Activated T-cell treated with anti-CD3 and anti-CD28 coated beads for 1 hour (primary cell): Measurements from ENCODE around the gene FASN.
A peak's percentile ranks its signal among the peaks of the same experiment; 100 is the strongest.

Experiments used
- DNase-seq: peaks from one replicate; pipeline ENCODE4 v3.0.0-alpha.2; 2020; ENCODE audit warnings: low read depth

The FASN gene

GRCh38 chr17:82076018-82076784, 21.8 kb downstream of the FASN start:
- no peak for DNase-seq

DNA sequence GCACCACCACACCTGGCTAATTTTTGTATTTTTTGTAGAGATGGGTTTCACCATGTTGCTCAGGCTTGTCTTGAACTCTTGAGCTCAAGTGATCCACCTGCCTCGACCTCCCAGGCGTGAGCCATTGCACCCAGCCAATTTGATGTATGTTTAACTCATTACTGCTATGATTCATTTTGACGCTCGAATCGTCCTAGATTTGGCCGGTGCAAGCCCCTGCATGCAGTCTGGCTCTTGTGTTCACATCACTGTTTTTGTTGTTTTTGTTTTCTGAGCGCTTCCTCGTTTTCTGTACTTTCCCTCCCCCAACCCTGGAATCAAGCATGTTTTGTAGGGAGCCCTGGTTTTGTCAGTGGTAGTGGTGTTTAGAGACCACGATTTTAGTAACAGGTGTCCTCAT, 24.6 kb downstream of the FASN start:
- no peak for DNase-seq

- no peak for DNase-seq
Observed at GRCh38 chr17:82072827-82073226, 25.2 kb downstream of the FASN start.

DNA sequence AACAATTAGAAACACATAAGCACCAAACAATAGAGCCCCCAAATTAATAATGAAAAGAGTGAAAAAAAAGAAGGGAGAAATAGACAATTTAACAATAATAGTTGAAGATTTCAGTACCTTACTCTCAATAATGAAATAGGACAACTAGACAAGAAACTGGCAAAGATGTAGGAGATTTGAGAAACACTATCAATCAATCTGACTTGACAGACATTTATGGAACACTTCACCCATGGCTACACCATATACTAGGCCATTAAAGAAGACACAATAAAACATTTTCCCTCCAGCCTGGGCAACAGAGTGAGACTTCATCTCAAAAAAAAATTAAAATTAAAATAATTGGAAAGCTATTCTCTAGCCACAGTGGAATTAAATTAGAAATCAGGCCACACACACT, 27.4 kb downstream of the FASN start:
- DNase-seq, result no peak

DNA sequence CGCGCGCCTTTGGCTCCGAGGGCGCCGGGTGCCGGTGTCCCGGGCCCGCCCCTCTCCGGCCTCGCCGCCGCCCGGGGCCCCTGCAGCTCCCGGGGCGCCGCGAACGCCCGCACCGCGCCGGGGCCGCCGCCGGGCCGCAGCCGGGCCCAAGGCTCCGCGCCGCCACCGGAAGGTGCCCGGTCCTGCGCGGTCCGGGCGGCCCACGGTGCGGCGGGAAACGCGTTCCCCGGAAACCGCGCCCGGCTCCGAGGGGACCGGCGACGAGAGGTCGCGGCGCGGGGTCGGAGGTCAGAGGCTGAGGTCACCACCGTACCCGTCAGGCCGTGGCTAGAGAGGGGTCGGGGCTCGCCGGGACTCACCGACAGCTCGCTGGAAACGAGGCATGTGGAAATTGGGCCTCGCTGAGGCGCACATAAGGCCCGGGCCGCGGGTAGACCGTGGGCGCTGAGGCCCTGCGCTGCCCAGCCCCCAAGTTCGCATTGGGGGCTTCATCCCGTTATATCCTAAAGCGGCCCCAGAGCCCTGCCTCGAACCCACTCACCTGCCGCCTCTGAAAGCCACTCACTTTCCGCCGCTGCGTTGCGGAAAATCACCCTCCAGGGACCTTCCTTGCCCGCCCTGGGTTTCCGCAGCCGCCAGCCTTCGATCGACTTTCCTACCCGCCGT, 32.3 kb downstream of the FASN start, which contains the start of gene DUS1L:
DUS1L (minus strand) TSS at position 167 of the 666 bp plus-strand sequence. CDS start 745 bp downstream, outside the sequence.
- DNase-seq, result peak; percentile 66

GRCh38 chr17:82065193-82065637, 32.8 kb downstream of the FASN start:
- no peak for DNase-seq

DNA sequence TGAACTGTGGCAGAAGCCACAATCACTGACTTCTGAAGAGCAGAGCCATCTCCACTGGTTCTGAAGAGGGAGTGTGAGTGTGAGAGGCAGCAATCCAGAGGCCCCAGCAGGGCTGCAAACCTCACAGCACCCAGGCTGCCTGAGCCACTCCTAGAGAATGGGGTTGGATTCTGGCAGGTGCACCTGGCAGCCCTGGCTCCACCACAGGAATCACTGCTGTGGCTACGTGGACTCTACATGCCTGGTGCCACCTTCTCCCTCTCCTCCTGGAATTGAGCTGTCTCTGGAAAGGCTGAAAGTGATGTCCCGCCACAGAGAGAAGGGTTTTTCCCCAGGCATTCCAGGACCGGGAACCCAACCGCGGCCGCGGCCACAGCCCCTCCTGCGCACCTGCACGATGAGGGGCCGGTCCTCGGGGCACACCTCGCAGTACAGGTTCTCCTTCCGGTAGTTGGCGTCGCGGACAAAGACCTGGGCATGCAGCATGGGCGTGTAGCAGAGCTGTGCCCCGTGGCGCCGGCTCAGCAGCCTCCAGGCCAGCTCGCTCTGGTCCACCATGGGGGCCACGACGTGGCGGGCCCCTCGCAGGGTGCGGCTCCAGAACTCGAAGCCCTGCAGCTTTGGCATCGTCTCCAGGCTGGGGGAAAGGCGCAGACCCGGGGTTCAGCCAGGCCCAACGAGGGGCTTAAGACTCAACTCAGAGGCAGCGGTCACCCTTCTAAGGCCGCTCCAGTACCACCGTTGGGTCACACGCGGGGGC, 33.4 kb downstream of the FASN start:
- DNase-seq, result no peak

GRCh38 chr17:82063424-82064415, 34.3 kb downstream of the FASN start:
- DNase-seq, result no peak

DNA sequence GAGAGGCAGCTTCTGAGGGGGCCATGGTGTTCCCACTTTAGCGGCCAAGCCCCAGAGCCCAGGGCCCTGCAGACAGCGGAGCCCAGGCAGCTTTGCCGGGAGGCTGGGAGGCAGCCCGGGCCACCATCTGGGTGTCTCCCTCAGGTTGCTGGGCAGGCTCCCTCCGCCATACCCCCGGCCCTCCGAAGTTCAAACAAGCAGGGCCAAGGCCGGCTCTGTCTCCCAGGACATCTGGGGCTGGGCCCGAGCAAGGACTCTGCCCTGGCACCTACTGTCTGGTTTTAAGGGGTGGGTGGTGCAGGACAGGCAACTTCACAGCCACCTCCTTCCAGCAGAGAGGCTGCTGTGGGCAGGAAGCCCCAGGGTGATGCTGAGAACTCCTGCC, 35.1 kb downstream of the FASN start:
- DNase-seq, result no peak

GRCh38 chr17:82062076-82062983, 35.7 kb downstream of the FASN start:
- DNase-seq, result no peak

- DNase-seq, result no peak
Observed at GRCh38 chr17:82061047-82061925, 36.8 kb downstream of the FASN start.

DNA sequence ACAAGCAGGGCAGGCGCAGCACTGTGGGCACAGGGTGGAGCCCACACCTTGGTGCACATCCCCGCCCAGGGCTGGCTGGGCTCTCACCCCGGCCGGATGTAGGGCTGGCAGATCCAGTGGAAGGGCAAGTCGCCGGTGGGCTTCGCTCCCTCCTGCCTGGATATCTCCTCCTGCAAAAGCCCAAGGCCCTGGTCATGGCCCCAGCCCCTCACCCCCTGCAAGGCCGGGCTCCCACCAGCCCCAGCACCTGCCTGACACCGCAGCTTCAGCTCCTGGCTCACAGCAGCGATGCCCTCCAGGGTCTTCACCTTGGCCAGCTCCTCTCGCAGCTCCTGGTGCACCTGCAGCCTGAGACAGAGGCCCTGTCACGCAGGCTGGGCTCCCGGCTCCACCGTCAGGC, 37.4 kb downstream of the FASN start:
- no peak for DNase-seq

DNA sequence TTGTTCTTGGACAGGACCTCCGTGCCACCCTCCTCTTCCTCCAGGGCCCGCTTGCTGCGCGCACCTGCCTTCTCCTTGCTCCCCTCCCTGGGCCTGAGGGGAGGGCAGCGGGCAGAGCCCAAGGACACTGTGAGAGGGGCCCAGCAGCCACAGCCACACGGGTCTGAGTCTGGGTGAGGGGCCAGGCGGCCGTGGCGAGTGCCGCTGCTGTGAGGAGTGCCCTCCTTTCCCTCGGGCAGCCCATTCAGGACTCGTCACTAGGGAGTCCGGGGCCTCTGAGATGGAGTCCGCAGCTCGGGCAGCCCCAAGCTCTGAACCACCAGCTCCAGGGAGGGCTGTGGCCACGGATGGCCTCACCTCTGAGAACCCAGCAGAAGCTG, 38.0 kb downstream of the FASN start:
- DNase-seq, result no peak

DNA sequence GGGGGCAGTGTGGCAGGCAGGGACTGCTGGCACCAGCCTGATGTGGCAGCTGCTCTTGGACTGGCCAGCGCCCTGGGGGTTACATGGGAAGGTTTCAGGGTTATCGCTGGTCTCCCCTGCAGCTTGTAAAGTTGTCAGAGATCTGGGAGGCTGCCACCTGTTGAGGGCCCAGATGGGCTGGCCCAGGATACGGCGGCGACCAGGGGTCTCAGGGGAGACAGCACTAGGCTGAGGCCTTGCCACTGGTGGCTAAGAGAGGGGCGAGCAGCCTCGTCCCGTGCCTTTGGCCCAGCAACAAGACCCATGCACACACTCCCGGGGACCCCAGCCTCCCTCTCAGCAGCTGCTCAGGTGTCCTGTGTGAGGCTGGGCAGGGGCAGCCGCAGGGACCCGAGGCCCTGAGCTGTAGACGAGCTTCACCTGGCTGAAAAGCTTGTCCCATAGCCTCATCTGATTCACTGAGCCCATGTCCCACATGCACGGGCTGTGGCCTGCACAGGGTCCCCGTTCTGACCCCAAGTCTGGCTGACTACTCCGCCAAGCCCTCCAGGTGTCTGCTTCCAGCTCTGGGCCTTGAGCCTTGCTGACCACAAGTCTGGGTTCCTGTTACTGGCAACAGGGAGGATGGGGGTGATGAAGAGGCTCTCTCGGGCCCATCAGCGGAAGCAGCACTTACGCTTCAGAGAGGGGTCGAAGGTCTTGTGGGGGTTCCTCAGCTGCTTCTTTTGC, 38.6 kb downstream of the FASN start:
- DNase-seq, result no peak

DNA sequence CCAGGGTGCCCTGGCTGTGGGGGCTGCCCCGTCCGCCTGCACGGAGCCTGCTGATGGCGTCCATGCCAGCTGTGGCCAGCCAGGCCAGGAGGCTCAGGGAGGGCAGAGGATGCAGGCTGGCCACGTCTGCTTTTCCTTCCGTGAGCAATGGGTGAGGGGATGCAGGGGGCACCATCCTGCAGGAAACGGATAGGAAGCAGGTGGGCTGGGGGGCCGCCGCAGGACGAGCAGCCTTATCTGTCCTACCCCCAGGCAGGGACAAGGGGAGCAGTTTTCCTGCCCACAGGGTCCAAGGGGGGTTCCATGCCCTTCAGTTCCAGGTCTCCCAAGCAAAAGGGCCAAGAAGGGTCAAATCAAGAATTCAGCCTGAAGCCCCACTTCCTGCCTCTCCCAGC, 39.2 kb downstream of the FASN start:
- no peak for DNase-seq

DNA sequence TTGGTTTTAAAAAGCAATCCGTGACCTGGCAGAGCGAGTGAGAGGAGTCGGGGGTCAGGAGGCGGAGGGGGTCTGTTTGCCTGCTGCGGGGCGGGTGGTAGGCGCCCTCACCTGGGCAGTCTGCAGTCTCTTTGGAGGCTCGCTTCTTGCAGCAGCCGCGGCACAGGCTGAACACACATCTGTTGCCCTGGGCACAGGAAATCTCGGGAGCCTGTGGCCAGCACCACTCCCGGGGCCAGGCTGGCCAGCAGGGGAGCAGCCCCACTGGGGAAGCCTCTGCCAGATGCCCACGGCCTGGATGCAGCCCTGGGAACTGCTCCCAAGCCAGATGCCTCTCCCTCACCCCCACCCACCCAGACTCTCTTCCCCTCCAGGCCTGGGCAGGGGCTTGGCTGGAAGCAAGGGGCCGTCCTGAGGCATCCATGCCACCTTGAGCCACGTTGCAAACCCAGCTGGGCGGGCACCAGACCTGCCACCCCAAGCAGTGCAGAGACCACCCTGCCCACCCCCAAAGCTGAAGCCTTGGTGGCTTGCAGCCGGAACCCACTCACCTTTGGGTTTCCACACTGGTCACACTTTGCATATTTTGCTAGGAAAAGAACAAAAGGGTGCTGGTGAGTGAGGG, 39.7 kb downstream of the FASN start:
- no peak for DNase-seq

DNA sequence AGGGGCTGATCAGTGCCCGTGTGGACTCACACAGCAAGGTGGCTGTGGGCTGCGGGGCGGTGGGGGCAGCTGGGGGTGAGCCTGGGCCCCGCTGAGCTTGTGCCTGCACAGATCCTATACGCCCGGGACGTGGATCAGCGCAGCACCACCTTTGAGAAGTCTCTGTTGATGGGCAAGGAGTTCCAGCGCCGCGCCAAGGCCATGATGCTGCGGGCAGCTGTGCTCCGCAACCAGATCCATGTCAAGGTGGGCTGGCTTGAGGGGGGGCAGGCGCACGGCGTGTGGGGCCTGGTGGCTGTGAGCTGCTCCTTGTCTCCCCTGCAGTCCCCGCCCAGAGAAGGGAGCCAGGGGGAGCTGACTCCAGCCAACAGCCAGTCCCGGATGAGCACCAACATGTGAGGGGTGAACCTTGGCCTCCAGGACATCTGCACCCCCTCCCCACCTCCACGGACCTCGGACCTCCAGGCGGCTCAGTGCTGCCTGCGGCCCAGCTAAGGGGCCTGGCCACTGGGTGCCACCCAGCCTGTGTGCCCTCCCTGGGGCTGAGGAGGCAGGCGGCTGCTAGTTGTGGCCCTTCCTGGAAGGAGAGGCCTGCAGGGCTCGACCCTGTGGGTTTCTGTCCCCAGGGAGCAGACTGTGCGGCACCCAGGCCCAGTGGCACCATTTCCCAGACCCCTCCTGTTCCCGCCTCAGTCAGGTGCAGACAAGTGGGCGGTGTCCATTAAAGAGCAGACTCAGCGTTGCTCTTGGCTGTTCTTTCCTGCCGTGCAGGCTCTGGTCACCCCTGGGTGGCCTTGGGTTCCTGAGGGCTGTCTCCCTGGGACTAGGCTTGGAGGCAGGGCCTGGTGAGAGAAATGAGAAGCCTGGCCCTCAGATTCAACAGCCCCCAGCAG, 41.1 kb downstream of the FASN start:
- DNase-seq, result no peak
